IPS-NIHi11 (cell line): Measurements from ENCODE around the gene DNMT3L.
A peak's percentile ranks its signal among the peaks of the same experiment; 100 is the strongest.

Source experiments
- DNase-seq: peaks from one replicate; pipeline ENCODE4 v3.0.0; 2012; ENCODE audit warnings: mixed read lengths, low spot score

The DNMT3L gene

GRCh38 chr21:44279354-44280260, 17.9 kb upstream of the DNMT3L start:
- no peak for DNase-seq

GRCh38 chr21:44275041-44275440, 13.3 kb upstream of the DNMT3L start:
- DNase-seq, result no peak

GRCh38 chr21:44273046-44273445, 11.3 kb upstream of the DNMT3L start:
- no peak for DNase-seq

GRCh38 chr21:44272284-44272858, 10.7 kb upstream of the DNMT3L start:
- DNase-seq, result no peak

GRCh38 chr21:44271558-44272283, 10.0 kb upstream of the DNMT3L start:
- DNase-seq, result no peak

- DNase-seq, result no peak
Measured at GRCh38 chr21:44269090-44269489, 7.4 kb upstream of the DNMT3L start.

- DNase-seq, result peak; percentile 55
Measured at GRCh38 chr21:44267655-44268142, 6.0 kb upstream of the DNMT3L start.

- DNase-seq, result no peak
Measured at GRCh38 chr21:44265734-44266270, 4.1 kb upstream of the DNMT3L start.

- no peak for DNase-seq
Measured at GRCh38 chr21:44263768-44264167, 2.1 kb upstream of the DNMT3L start.

- DNase-seq, result peak; percentile 70
Measured at GRCh38 chr21:44263221-44263760, 1.6 kb upstream of the DNMT3L start.

- DNase-seq, result no peak
Measured at GRCh38 chr21:44262338-44263056, 800 bp upstream of the DNMT3L start.

GRCh38 chr21:44260791-44261631, 686 bp downstream of the DNMT3L start:
- DNase-seq, result no peak

GRCh38 chr21:44260066-44260465, 1.6 kb downstream of the DNMT3L start:
- DNase-seq, result no peak

GRCh38 chr21:44259082-44259705, 2.5 kb downstream of the DNMT3L start:
- DNase-seq, result no peak

GRCh38 chr21:44258056-44258725, 3.5 kb downstream of the DNMT3L start:
- DNase-seq, result no peak

- no peak for DNase-seq
Measured at GRCh38 chr21:44255511-44255981, 6.2 kb downstream of the DNMT3L start.

GRCh38 chr21:44253832-44254710, 7.6 kb downstream of the DNMT3L start:
- no peak for DNase-seq
